ENCODE measurements around the gene BET1. TPM values are rescaled to one million over a fixed set of nuclear protein-coding genes. Genes with fewer than 3 reads are reported as not detected.

BET1 gene
- total RNA-seq, 1 experiment from 2014 or later, result 12.1 TPM

GRCh38 chr7:93945756-93946535, 58.2 kb downstream of the BET1 start:
- H3K79me2 ChIP-seq (ENCODE audit: low read length), result no peaks in the 10 kb centered on the region
- no peaks in the 10 kb centered on the region for H3K9me3 ChIP-seq (ENCODE audit: low read length)
- no peaks in the 10 kb centered on the region for H3K27me3 ChIP-seq (ENCODE audit: low read length)
- no peaks in the 10 kb centered on the region for H3K9me2 ChIP-seq (replicated peaks; ENCODE audit: low read length)
- no TSS peak for BruUV-seq (replicated peaks)
- no peaks in the 10 kb centered on the region for H3F3A ChIP-seq (ENCODE audit: low read length, unreplicated experiment)
- H3K9ac ChIP-seq (ENCODE audit: low read length), result no peak overlapping the region
- H3K36me3 ChIP-seq (ENCODE audit: low read depth, low read length), result no peaks in the 10 kb centered on the region
- ATAC-seq, result no peak
- no peak for DNase-seq
- no peak overlapping the region for H2AFZ ChIP-seq (ENCODE audit: low read length)
- H3K4me2 ChIP-seq (ENCODE audit: low read length), result no peak overlapping the region
- H3K4me3 ChIP-seq (ENCODE audit: low read length), result no peak overlapping the region
- H3K4me1 ChIP-seq (ENCODE audit: insufficient read depth, low read length), result peaks cover 10% of the 10 kb centered on the region; the same call in 1 of the 2 replicates
- intact Hi-C loops (cut with micrococcal nuclease), result no loop called here
- no peak overlapping the region for H3K27ac ChIP-seq (ENCODE audit: low read length)
- no peaks in the 10 kb centered on the region for H4K20me1 ChIP-seq (ENCODE audit: low read length)
- ChIA-PET CTCF (no interaction called here), POLR2A (ENCODE audit: unreplicated experiment) (no interaction called here)
- no peak for TF ChIP-seq CTCF (conservative IDR thresholded peaks at IDR 0.05; ENCODE audit: low read depth, low read length)

GRCh38 chr7:93945083-93945482, 59.1 kb downstream of the BET1 start:
- TF ChIP-seq CTCF (conservative IDR thresholded peaks at IDR 0.05; ENCODE audit: low read depth, low read length) (no peak), EZH2phosphoT487 (IDR thresholded peaks at IDR 0.05; ENCODE audit: borderline replicate concordance, low read length) (no peak), EZH2 (IDR thresholded peaks at IDR 0.05; ENCODE audit: low read length, unreplicated experiment) (no peak)
- intact Hi-C loops (cut with micrococcal nuclease), result no loop called here
- H4K20me1 ChIP-seq (ENCODE audit: low read length), result no peaks in the 10 kb centered on the region
- ATAC-seq (no peak), DNase-seq (no peak)
- no peak overlapping the region for H3K4me2 ChIP-seq (ENCODE audit: low read length)
- CTCF ChIA-PET, result no interaction called here
- BruUV-seq (replicated peaks), result no TSS peak
- H3K36me3 ChIP-seq (ENCODE audit: low read depth, low read length), result no peaks in the 10 kb centered on the region
- no peaks in the 10 kb centered on the region for H3F3A ChIP-seq (ENCODE audit: low read length, unreplicated experiment)
- H3K4me3 ChIP-seq (ENCODE audit: low read length), result no peak overlapping the region
- H3K27me3 ChIP-seq (ENCODE audit: low read length), result no peaks in the 10 kb centered on the region
- peaks cover 10% of the 10 kb centered on the region; the same call in 1 of the 2 replicates for H3K4me1 ChIP-seq (ENCODE audit: insufficient read depth, low read length)
- no peak overlapping the region for H3K27ac ChIP-seq (ENCODE audit: low read length)
- H3K9ac ChIP-seq (ENCODE audit: low read length), result no peak overlapping the region
- no peaks in the 10 kb centered on the region for H3K79me2 ChIP-seq (ENCODE audit: low read length)
- no peaks in the 10 kb centered on the region for H3K9me3 ChIP-seq (ENCODE audit: low read length)
- POLR2A ChIA-PET (ENCODE audit: unreplicated experiment), result no interaction called here
- no peaks in the 10 kb centered on the region for H3K9me2 ChIP-seq (replicated peaks; ENCODE audit: low read length)
- no peak overlapping the region for H2AFZ ChIP-seq (ENCODE audit: low read length)

GRCh38 chr7:93944673-93945072, 59.5 kb downstream of the BET1 start:
- no peak for DNase-seq
- no peak overlapping the region for H2AFZ ChIP-seq (ENCODE audit: low read length)
- no peaks in the 10 kb centered on the region for H3K9me3 ChIP-seq (ENCODE audit: low read length)
- ChIA-PET CTCF (no interaction called here), POLR2A (ENCODE audit: unreplicated experiment) (no interaction called here)
- intact Hi-C loops (cut with micrococcal nuclease), result no loop called here
- H3K27ac ChIP-seq (ENCODE audit: low read length), result no peak overlapping the region
- no peaks in the 10 kb centered on the region for H3F3A ChIP-seq (ENCODE audit: low read length, unreplicated experiment)
- no peak overlapping the region for H3K4me3 ChIP-seq (ENCODE audit: low read length)
- no peaks in the 10 kb centered on the region for H3K9me2 ChIP-seq (replicated peaks; ENCODE audit: low read length)
- BruUV-seq (replicated peaks), result no TSS peak
- no peak for ATAC-seq
- TF ChIP-seq EZH2 (IDR thresholded peaks at IDR 0.05; ENCODE audit: low read length, unreplicated experiment) (no peak), CTCF (conservative IDR thresholded peaks at IDR 0.05; ENCODE audit: low read depth, low read length) (no peak), EZH2phosphoT487 (IDR thresholded peaks at IDR 0.05; ENCODE audit: borderline replicate concordance, low read length) (no peak)
- no peaks in the 10 kb centered on the region for H4K20me1 ChIP-seq (ENCODE audit: low read length)
- H3K36me3 ChIP-seq (ENCODE audit: low read depth, low read length), result no peaks in the 10 kb centered on the region
- H3K27me3 ChIP-seq (ENCODE audit: low read length), result no peaks in the 10 kb centered on the region
- no peak overlapping the region for H3K4me2 ChIP-seq (ENCODE audit: low read length)
- no peaks in the 10 kb centered on the region for H3K79me2 ChIP-seq (ENCODE audit: low read length)
- H3K4me1 ChIP-seq (ENCODE audit: insufficient read depth, low read length), result peaks cover 7% of the 10 kb centered on the region; the same call in 1 of the 2 replicates
- no peak overlapping the region for H3K9ac ChIP-seq (ENCODE audit: low read length)
